HEK293 (cell line): ENCODE results near the gene SYNPO2.
"Not testable (repeated sequence)": the region's sequence is repeated elsewhere in the genome, so short reads cannot be mapped to it uniquely, and the experiment has no call there.

ENCODE experiments used
- CTCF ChIA-PET: fragments of 350-600 bp; formaldehyde crosslinking; extraction: SDS; loops from one replicate; lab custom pipeline; 2021; ENCODE audit warnings: antibody characterized with exemption; lab: Yijun Ruan, JAX
- POLR2A ChIA-PET: fragments of 300-600 bp; formaldehyde crosslinking; extraction: SDS; loops from one replicate; lab custom pipeline; 2020; ENCODE audit warnings: antibody characterized with exemption, inconsistent platforms; lab: Yijun Ruan, JAX
- H3K27ac ChIP-seq: fragments of 200-500 bp; sonication (Bioruptor generic); 2 replicates; pipeline ENCODE4 v1.5.1; 2014; ENCODE audit warnings: low read depth, low read length, control low read depth, inconsistent platforms; ENCODE audit errors: extremely low read depth
- H3K36me3 ChIP-seq, 2 experiments: fragments of 200-500 bp in 1 of 2; sonication (Bioruptor generic) in 1 of 2; 1 replicate in 1 of 2; 2 replicates in 1 of 2; pipeline ENCODE4 v1.5.1; 2014 to 2017; ENCODE audit warnings: inconsistent platforms in 2 of 2, low read length in 2 of 2; ENCODE audit not compliant: control insufficient read depth in 2 of 2, insufficient read depth in 1 of 2
- H3K4me1 ChIP-seq: fragments of 200-500 bp; sonication (Bioruptor generic); 2 replicates; pipeline ENCODE4 v1.5.1; 2014; ENCODE audit warnings: mild to moderate bottlenecking, low read length, inconsistent platforms; ENCODE audit not compliant: control insufficient read depth, insufficient read depth
- H3K4me3 ChIP-seq: 2 replicates; pipeline ENCODE4 v1.5.1; 2011; ENCODE audit warnings: low read depth, mild to moderate bottlenecking, control low read depth, low read length, moderate library complexity
- H3K9me3 ChIP-seq: fragments of 200-500 bp; sonication (Bioruptor generic); 2 replicates; pipeline ENCODE4 v1.5.1; 2014; ENCODE audit warnings: low read depth, low read length, inconsistent platforms; ENCODE audit not compliant: control insufficient read depth, insufficient read depth
- GLI4 ChIP-seq: fragments of 450-650 bp; formaldehyde crosslinking; IDR thresholded peaks from 2 replicates; pipeline ENCODE4 v1.5.1; 2016; ENCODE audit warnings: missing biosample characterization, missing genetic modification characterization
- GLIS2 ChIP-seq: fragments of 450-650 bp; formaldehyde crosslinking; IDR thresholded peaks from 2 replicates; pipeline ENCODE4 v1.5.1; 2016; ENCODE audit warnings: missing biosample characterization, missing genetic modification characterization
- KLF16 ChIP-seq: fragments of 450-650 bp; formaldehyde crosslinking; IDR thresholded peaks from 2 replicates; pipeline ENCODE4 v1.5.1; 2017; ENCODE audit warnings: missing biosample characterization, missing genetic modification characterization
- KLF8 ChIP-seq: fragments of 450-650 bp; formaldehyde crosslinking; IDR thresholded peaks from 2 replicates; pipeline ENCODE4 v1.5.1; 2016; ENCODE audit warnings: missing biosample characterization, missing genetic modification characterization
- MZF1 ChIP-seq: fragments of 450-650 bp; formaldehyde crosslinking; IDR thresholded peaks from 2 replicates; pipeline ENCODE4 v1.5.1; 2017; ENCODE audit warnings: missing biosample characterization, missing genetic modification characterization, borderline replicate concordance
- ZBTB48 ChIP-seq: fragments of 450-650 bp; formaldehyde crosslinking; IDR thresholded peaks from 2 replicates; pipeline ENCODE4 v1.5.1; 2016; ENCODE audit warnings: missing biosample characterization, missing genetic modification characterization
- ZEB2 ChIP-seq: fragments of 450-650 bp; formaldehyde crosslinking; IDR thresholded peaks from 2 replicates; pipeline ENCODE4 v1.5.1; 2016; ENCODE audit warnings: missing biosample characterization, missing genetic modification characterization
- ZNF146 ChIP-seq: fragments of 450-650 bp; formaldehyde crosslinking; IDR thresholded peaks from 2 replicates; pipeline ENCODE4 v1.5.1; 2016; ENCODE audit warnings: missing biosample characterization, missing genetic modification characterization
- ZNF174 ChIP-seq: fragments of 450-650 bp; formaldehyde crosslinking; IDR thresholded peaks from 2 replicates; pipeline ENCODE4 v1.5.0; 2017; ENCODE audit warnings: missing biosample characterization, mild to moderate bottlenecking, missing genetic modification characterization
- ZNF302 ChIP-seq: fragments of 450-650 bp; formaldehyde crosslinking; IDR thresholded peaks from 2 replicates; pipeline ENCODE4 v1.5.1; 2016; ENCODE audit warnings: missing biosample characterization, missing genetic modification characterization, low read depth
- ZNF350 ChIP-seq: fragments of 450-650 bp; formaldehyde crosslinking; IDR thresholded peaks from 2 replicates; pipeline ENCODE4 v1.5.0; 2017; ENCODE audit warnings: missing biosample characterization, mild to moderate bottlenecking, missing genetic modification characterization
- ZNF529 ChIP-seq: fragments of 450-650 bp; formaldehyde crosslinking; IDR thresholded peaks from 2 replicates; pipeline ENCODE4 v1.5.1; 2017; ENCODE audit warnings: missing genetic modification characterization, missing biosample characterization; ENCODE audit not compliant: insufficient replicate concordance
- ZNF561 ChIP-seq: fragments of 450-650 bp; IDR thresholded peaks from 2 replicates; pipeline ENCODE4 v1.5.1; 2018; ENCODE audit warnings: missing biosample characterization, missing genetic modification characterization, borderline replicate concordance
- ZNF654 ChIP-seq: fragments of 450-650 bp; formaldehyde crosslinking; IDR thresholded peaks from 2 replicates; pipeline ENCODE4 v1.5.1; 2016; ENCODE audit warnings: low read depth, missing biosample characterization, missing genetic modification characterization
- ZNF777 ChIP-seq: fragments of 450-650 bp; formaldehyde crosslinking; IDR thresholded peaks from 2 replicates; pipeline ENCODE4 v1.5.1; 2017; ENCODE audit warnings: missing biosample characterization, missing genetic modification characterization, borderline replicate concordance
- TF ChIP-seq, protein P1 (sequence below): fragments of 450-650 bp; formaldehyde crosslinking; IDR thresholded peaks from 2 replicates; pipeline ENCODE4 v1.5.1; 2016; ENCODE audit warnings: missing biosample characterization, missing genetic modification characterization
- TF ChIP-seq, protein P2 (sequence below): fragments of 450-650 bp; formaldehyde crosslinking; IDR thresholded peaks from 2 replicates; pipeline ENCODE4 v1.5.1; 2016; ENCODE audit warnings: missing biosample characterization, missing genetic modification characterization, low read depth
- TF ChIP-seq, protein P3 (sequence below): fragments of 450-650 bp; formaldehyde crosslinking; optimal IDR thresholded peaks from 2 replicates; pipeline ENCODE3; 2016; ENCODE audit warnings: missing biosample characterization, mild to moderate bottlenecking, missing genetic modification characterization

The SYNPO2 gene

DNA sequence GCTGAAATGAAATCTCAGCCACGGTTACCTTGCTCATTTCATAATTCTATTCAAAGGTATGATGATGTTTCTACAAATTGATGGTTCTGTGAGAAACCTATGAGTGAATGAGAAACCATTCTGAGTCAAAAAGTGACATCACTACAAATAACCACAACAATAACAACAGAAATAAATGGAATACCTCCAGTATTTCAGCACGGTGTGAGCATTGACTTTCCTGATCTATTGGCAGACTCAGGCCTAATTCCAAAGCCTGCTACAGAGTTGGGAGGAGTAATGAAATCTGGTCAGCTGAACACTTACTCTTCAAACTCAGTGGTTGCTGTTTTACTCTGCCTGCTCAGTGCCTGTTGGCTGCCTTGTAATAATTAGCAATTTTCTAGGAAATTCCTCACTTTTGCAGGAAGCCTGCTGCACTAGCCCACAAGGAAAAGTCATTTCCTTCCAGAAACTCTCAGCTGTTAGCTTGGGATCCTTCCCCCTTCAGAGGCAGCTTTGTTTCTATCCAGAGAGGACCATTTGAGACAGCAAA, 18.8 kb upstream of the SYNPO2 start:
- no peak for TF ChIP-seq MZF1
- TF ChIP-seq, protein P1, sequence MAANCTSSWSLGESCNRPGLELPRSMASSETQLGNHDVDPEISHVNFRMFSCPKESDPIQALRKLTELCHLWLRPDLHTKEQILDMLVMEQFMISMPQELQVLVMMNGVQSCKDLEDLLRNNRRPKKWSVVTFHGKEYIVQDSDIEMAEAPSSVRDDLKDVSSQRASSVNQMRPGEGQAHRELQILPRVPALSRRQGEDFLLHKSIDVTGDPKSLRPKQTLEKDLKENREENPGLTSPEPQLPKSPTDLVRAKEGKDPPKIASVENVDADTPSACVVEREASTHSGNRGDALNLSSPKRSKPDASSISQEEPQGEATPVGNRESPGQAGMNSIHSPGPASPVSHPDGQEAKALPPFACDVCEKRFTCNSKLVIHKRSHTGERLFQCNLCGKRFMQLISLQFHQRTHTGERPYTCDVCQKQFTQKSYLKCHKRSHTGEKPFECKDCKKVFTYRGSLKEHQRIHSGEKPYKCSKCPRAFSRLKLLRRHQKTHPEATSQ, result no peak
- TF ChIP-seq, protein P2, sequence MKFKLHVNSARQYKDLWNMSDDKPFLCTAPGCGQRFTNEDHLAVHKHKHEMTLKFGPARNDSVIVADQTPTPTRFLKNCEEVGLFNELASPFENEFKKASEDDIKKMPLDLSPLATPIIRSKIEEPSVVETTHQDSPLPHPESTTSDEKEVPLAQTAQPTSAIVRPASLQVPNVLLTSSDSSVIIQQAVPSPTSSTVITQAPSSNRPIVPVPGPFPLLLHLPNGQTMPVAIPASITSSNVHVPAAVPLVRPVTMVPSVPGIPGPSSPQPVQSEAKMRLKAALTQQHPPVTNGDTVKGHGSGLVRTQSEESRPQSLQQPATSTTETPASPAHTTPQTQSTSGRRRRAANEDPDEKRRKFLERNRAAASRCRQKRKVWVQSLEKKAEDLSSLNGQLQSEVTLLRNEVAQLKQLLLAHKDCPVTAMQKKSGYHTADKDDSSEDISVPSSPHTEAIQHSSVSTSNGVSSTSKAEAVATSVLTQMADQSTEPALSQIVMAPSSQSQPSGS (tag by site-specific recombination), result 0 out of 2 replicates have a peak, but pooled peaks have one; percentile 24
- TF ChIP-seq, all 188 proteins: peak for 1
- Histone ChIP-seq H3K4me1 (no peaks in the 10 kb centered on the region), H3K36me3 (no peaks in the 10 kb centered on the region), H3K9me3 (no peaks in the 10 kb centered on the region), H3K27ac (no peak overlapping the region), H3K4me3 (no peak overlapping the region)
- CTCF ChIA-PET, result no interaction called here
- POLR2A ChIA-PET, result no interaction called here

DNA sequence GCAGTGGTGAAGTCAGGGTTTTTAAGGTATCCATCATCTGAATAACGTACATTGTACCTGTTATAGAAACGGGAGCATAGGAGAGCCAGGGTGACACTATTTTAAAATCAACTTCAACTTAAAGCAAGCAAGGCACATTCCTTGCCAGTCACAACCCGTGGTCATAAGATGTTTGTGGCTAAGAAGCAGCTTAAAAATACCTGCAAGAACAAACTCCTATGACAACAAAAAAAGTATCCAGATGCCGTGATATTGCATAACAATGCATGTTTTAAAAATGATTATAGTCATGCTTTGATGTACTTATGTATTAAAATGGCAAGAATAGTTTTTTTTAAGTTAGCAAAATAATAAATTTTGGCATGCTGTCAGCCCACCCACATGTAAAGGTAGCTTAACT, 16.5 kb upstream of the SYNPO2 start:
- Histone ChIP-seq H3K9me3 (no peaks in the 10 kb centered on the region), H3K4me3 (no peak overlapping the region), H3K27ac (no peak overlapping the region), H3K36me3 (no peaks in the 10 kb centered on the region), H3K4me1 (no peaks in the 10 kb centered on the region)
- POLR2A ChIA-PET, result no interaction called here
- TF ChIP-seq ZNF561 (tag by site-specific recombination) (no peak), ZNF174 (tag by site-specific recombination) (no peak), ZNF302 (no peak), ZBTB48 (tag by site-specific recombination) (no peak)
- CTCF ChIA-PET, result interaction anchor here (0.6 to 2.2 kb wide), 2 partner anchors 8 to 25 kb away, joined by 3 to 7 read pairs; no protein-coding TSS in a partner anchor

DNA sequence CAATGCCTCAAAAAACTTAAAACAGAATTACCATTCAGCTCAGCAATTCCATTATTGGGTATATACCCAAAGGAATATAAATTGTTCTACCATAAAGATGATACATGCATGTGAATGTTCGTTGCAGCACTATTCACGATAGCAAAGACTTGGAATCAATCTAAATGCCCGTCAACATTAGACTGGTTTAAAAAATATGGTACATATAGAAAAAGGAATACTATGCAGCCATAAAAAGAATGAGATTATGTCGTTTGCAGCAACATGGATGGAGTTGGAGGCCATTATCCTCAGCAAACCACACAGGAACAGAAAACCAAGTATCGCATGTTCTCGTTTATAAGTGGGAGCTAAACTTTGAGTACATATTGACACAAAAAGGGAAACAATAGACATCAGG, 10.9 kb upstream of the SYNPO2 start:
- no peaks in the 10 kb centered on the region for H3K4me1 ChIP-seq
- 0 out of 2 replicates have a peak, but pooled peaks have one; percentile 19 for TF ChIP-seq ZNF146 (tag by site-specific recombination)
- no peak for TF ChIP-seq ZNF529 (tag by site-specific recombination)
- no peak overlapping the region for H3K4me3 ChIP-seq
- H3K9me3 ChIP-seq, result no peaks in the 10 kb centered on the region
- CTCF ChIA-PET, result interaction anchor here (0.9 kb wide), 1 partner anchor 13 kb away, joined by 3 read pairs; no protein-coding TSS in a partner anchor
- H3K27ac ChIP-seq, result no peak overlapping the region
- POLR2A ChIA-PET, result no interaction called here
- no peaks in the 10 kb centered on the region for H3K36me3 ChIP-seq

DNA sequence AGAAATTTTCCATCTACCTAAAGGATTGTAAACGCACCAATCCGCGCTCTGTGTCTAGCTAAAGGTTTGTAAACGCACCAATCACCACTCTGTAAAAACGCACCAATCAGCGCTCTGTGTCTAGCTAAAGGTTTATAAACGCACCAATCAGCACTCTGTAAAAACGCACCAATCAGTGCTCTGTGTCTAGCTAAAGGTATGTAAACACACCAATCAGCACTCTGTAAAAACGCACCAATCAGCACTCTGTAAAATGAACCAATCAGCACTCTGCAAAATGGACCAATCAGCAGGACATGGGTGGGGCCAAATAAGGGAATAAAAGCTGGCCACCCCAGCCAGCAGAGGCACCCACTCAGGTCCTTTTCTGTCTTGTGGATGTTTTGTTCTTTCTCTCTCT, 10.1 kb upstream of the SYNPO2 start:
- H3K36me3 ChIP-seq, H3K9me3 ChIP-seq, POLR2A ChIA-PET, H3K4me3 ChIP-seq, H3K4me1 ChIP-seq, H3K27ac ChIP-seq: not testable (repeated sequence)
- CTCF ChIA-PET, result interaction anchor here (0.9 kb wide), 1 partner anchor 12 kb away, joined by 3 read pairs; no protein-coding TSS in a partner anchor

DNA sequence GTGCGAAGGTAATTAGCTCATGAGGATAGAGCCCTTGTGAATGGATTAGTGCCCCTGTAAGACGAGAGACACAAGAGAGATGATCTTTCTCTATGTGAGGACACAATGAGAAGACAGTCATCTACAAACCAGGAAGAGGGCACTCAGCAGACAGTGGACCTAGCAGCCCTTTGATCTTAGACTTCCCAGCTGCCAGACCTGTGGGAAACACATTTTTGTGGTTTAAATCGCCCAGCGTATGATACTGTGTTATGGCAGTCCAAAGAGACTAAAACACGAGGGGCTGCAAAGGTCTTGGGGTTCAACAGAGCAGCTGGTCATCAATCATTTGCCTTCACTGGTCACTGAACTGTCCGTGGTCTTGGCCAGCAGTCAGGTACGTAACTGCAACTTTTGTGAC, 9.2 kb upstream of the SYNPO2 start:
- Histone ChIP-seq H3K9me3 (no peaks in the 10 kb centered on the region), H3K4me3 (no peak overlapping the region), H3K27ac (no peak overlapping the region), H3K36me3 (no peaks in the 10 kb centered on the region), H3K4me1 (no peaks in the 10 kb centered on the region)
- ChIA-PET POLR2A (no interaction called here), CTCF (no interaction called here)
- TF ChIP-seq ZEB2 (tag by site-specific recombination), result no peak
- TF ChIP-seq, protein P2 (tag by site-specific recombination), result no peak
- TF ChIP-seq GLI4 (tag by site-specific recombination), result no peak
- no peak for TF ChIP-seq GLIS2 (tag by site-specific recombination)
- no peak for TF ChIP-seq ZNF350 (tag by site-specific recombination)
- TF ChIP-seq, protein P3, sequence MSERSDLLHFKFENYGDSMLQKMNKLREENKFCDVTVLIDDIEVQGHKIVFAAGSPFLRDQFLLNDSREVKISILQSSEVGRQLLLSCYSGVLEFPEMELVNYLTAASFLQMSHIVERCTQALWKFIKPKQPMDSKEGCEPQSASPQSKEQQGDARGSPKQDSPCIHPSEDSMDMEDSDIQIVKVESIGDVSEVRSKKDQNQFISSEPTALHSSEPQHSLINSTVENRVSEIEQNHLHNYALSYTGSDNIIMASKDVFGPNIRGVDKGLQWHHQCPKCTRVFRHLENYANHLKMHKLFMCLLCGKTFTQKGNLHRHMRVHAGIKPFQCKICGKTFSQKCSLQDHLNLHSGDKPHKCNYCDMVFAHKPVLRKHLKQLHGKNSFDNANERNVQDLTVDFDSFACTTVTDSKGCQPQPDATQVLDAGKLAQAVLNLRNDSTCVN (tag by site-specific recombination), result no peak
- TF ChIP-seq ZNF777 (tag by site-specific recombination), result no peak
- no peak for TF ChIP-seq KLF8
- TF ChIP-seq KLF16 (tag by site-specific recombination), result no peak
- no peak for TF ChIP-seq ZNF654 (tag by site-specific recombination)
